Lung (tissue), 13 donors: ENCODE data around the gene SMYD1. TPM values are rescaled to one million over a fixed set of nuclear protein-coding genes. Genes with fewer than 3 reads are reported as not detected.

Experiments used
- ATAC-seq: fragments of 200-7000 bp; cut with Tn5 transposase; one replicate; pipeline ENCODE4 v1.9.1; 2020; ENCODE audit warnings: moderate number of reproducible peaks; ENCODE audit not compliant: insufficient read depth, low FRiP score
- DNase-seq, 3 donors: peaks; one replicate each; pipeline ENCODE4 v3.0.0-alpha.2; 2013 to 2017
- H3K27ac ChIP-seq, 2 donors: one replicate each; pipeline ENCODE4 v1.5.1; 2013; ENCODE audit warnings: mild to moderate bottlenecking in 2 of 2, moderate library complexity in 2 of 2, control low read depth in 1 of 2, inconsistent platforms in 1 of 2, low read depth in 1 of 2, low read length in 1 of 2
- H3K27me3 ChIP-seq, 3 donors: one replicate each; pipeline ENCODE4 v1.5.1; 2013; ENCODE audit warnings: low read length in 2 of 3; ENCODE audit not compliant: control insufficient read depth in 3 of 3, insufficient read depth in 3 of 3
- H3K36me3 ChIP-seq, 4 donors: one replicate each; pipeline ENCODE4 v1.5.1; 2013; ENCODE audit warnings: low read length in 4 of 4, mild to moderate bottlenecking in 1 of 4, moderate library complexity in 1 of 4; ENCODE audit not compliant: control insufficient read depth in 4 of 4, insufficient read depth in 4 of 4
- H3K4me1 ChIP-seq, 5 donors: one replicate each; pipeline ENCODE4 v1.5.1; 2013; ENCODE audit warnings: low read length in 5 of 5, mild to moderate bottlenecking in 2 of 5, moderate library complexity in 1 of 5; ENCODE audit not compliant: control insufficient read depth in 5 of 5, insufficient read depth in 5 of 5
- H3K4me3 ChIP-seq: one replicate; pipeline ENCODE4 v1.5.1; 2013; ENCODE audit warnings: mild to moderate bottlenecking, control low read depth, moderate library complexity
- H3K9ac ChIP-seq, 2 donors: one replicate each; pipeline ENCODE4 v1.5.1; 2013; ENCODE audit warnings: low read length in 2 of 2, control low read depth in 1 of 2; ENCODE audit not compliant: insufficient read depth in 1 of 2
- H3K9me3 ChIP-seq, 4 donors: one replicate each; pipeline ENCODE4 v1.5.1; 2013; ENCODE audit warnings: low read length in 3 of 4, mild to moderate bottlenecking in 1 of 4, moderate library complexity in 1 of 4; ENCODE audit not compliant: control insufficient read depth in 4 of 4, insufficient read depth in 3 of 4
- CTCF ChIP-seq: IDR thresholded peaks from 2 replicates; pipeline ENCODE4 v1.5.1; 2012; ENCODE audit warnings: mild to moderate bottlenecking; ENCODE audit errors: control extremely low read depth, extremely low read depth
- WGBS, 2 donors: extraction: QIAGEN DNeasy Blood & Tissue Kit; methylation state at CpG; one replicate each; pipeline ENCODE4 v1.1.7; 2013; 5-methylcytosine and 5-hydroxymethylcytosine counted together
- polyA plus RNA-seq, 2 donors: library from polyadenylated mRNA; stranded (reverse); fragments of 200-250 nt; gene quantifications; one replicate each; pipeline ENCODE4 v1.2.1, GENCODE V29; 2013
- small RNA-seq: library from RNA; depleted of rRNA; stranded (forward); fragments of <200 nt; gene quantifications from one replicate; pipeline ENCODE3, GENCODE V24; 2014; ENCODE audit warnings: low replicate concordance
- total RNA-seq, 2 donors: library from RNA; depleted of rRNA in 1 of 2; stranded (reverse); fragments of >200 nt in 1 of 2; gene quantifications; one replicate each; pipeline ENCODE4 v1.2.1, GENCODE V29; 2014 to 2021
- donor health status: control.
- donor health status: control.
- donor health status: Bipolar disorder and iron deficiency.
- donor health status: healthy.
- donor health status: DM: yes; HTN: yes; CAD: no.

The SMYD1 gene
- total and polyA plus RNA-seq, 4 donors: 0.20 TPM; not detected in 3

GRCh38 chr2:88161446-88162244, 94.0 kb downstream of the SMYD1 start:
- TF ChIP-seq CTCF: no peak
- WGBS, 2 donors: 82 to 85% methylated on average over 11 of the region's 11 CpGs
- Histone ChIP-seq H3K27ac (no peak overlapping the region), H3K9ac (no peak overlapping the region), H3K4me1 (no peaks in the 10 kb centered on the region), H3K4me3 (no peak overlapping the region), H3K36me3 (no peaks in the 10 kb centered on the region), H3K27me3 (no peaks in the 10 kb centered on the region), H3K9me3 (no peaks in the 10 kb centered on the region)
- DNase-seq (no peak), ATAC-seq (no peak)

Small RNA genes lying within 50 kb of the gene (small RNA-seq; reads per million reads assigned to genes)
- not detected for gene MIR4780

Other genes with a start within 250 kb of the SMYD1 start
- 1 to 10 TPM; 1.8 to 8.1 TPM for gene RGPD2, start 242.0 kb upstream of the SMYD1 start, total RNA-seq
- gene RGPD2, start 242.0 kb upstream of the SMYD1 start, polyA plus RNA-seq: 1 to 10 TPM; 1.3 to 3.4 TPM
- 1 to 10 TPM in 1 of 2 donors, not detected in 1; 3.9 TPM for gene RNU2-63P, start 51.3 kb upstream of the SMYD1 start, total RNA-seq
- not detected for gene RNU2-63P, start 51.3 kb upstream of the SMYD1 start, polyA plus RNA-seq
- 10 to 100 TPM; 17.2 to 22.0 TPM for gene KRCC1, start 12.0 kb upstream of the SMYD1 start, total RNA-seq
- gene KRCC1, start 12.0 kb upstream of the SMYD1 start, polyA plus RNA-seq: 10 to 100 TPM; 20.3 to 31.2 TPM
- under 1 TPM in 1 of 2 donors, not detected in 1; 0.40 TPM for gene FABP1, start 60.2 kb downstream of the SMYD1 start, total RNA-seq
- gene FABP1, start 60.2 kb downstream of the SMYD1 start, polyA plus RNA-seq: 1 to 10 TPM in 1 of 2 donors, under 1 TPM in 1; 0.14 to 1.7 TPM
- 10 to 100 TPM; 18.4 to 27.0 TPM for gene THNSL2, start 102.5 kb downstream of the SMYD1 start, total RNA-seq
- 10 to 100 TPM; 11.9 to 21.3 TPM for gene THNSL2, start 102.5 kb downstream of the SMYD1 start, polyA plus RNA-seq